HEK293T (cell line): ENCODE data around the gene PUS7L.

Source experiments
- ARNT ChIP-seq: fragments of 450-650 bp; IDR thresholded peaks from 2 replicates; pipeline ENCODE4 v1.6.1; 2017; ENCODE audit warnings: mild to moderate bottlenecking
- BHLHE40 ChIP-seq: fragments of 450-650 bp; IDR thresholded peaks from 2 replicates; pipeline ENCODE4 v1.6.1; 2016; ENCODE audit warnings: mild to moderate bottlenecking, moderate library complexity, borderline replicate concordance
- CTBP1 ChIP-seq: fragments of 450-650 bp; IDR thresholded peaks from 2 replicates; pipeline ENCODE4 v1.6.1; 2016; ENCODE audit warnings: borderline replicate concordance
- ELF4 ChIP-seq: fragments of 450-650 bp; IDR thresholded peaks from 2 replicates; pipeline ENCODE4 v1.6.1; 2017; ENCODE audit warnings: antibody characterized with exemption
- FOXK2 ChIP-seq: fragments of 450-650 bp; IDR thresholded peaks from 2 replicates; pipeline ENCODE4 v1.6.1; 2016; ENCODE audit warnings: mild to moderate bottlenecking
- FOXM1 ChIP-seq: fragments of 450-650 bp; IDR thresholded peaks from 2 replicates; pipeline ENCODE4 v1.6.1; 2017; ENCODE audit warnings: mild to moderate bottlenecking, borderline replicate concordance
- HDGF ChIP-seq: fragments of 450-650 bp; IDR thresholded peaks from 2 replicates; pipeline ENCODE4 v1.6.1; 2017; ENCODE audit warnings: antibody characterized with exemption, borderline replicate concordance
- L3MBTL2 ChIP-seq: fragments of 450-650 bp; conservative IDR thresholded peaks from 2 replicates; pipeline ENCODE4 v1.6.1; 2016; ENCODE audit warnings: mild to moderate bottlenecking
- NFRKB ChIP-seq: fragments of 450-650 bp; IDR thresholded peaks from 2 replicates; pipeline ENCODE4 v1.6.1; 2016; ENCODE audit warnings: mild to moderate bottlenecking, moderate library complexity
- SP1 ChIP-seq: fragments of 450-650 bp; IDR thresholded peaks from 2 replicates; pipeline ENCODE4 v1.6.1; 2017
- TARDBP ChIP-seq: fragments of 450-650 bp; IDR thresholded peaks from 2 replicates; pipeline ENCODE4 v1.6.1; 2016
- ZNF384 ChIP-seq: fragments of 450-650 bp; IDR thresholded peaks from 2 replicates; pipeline ENCODE4 v1.6.1; 2016

GRCh38 chr12:43728698-43729097 is 29.9 kb downstream of the PUS7L start:
- TF ChIP-seq ARNT: no peak
- no peak for TF ChIP-seq CTBP1
- no peak for TF ChIP-seq FOXK2
- TF ChIP-seq L3MBTL2: no peak
- no peak for TF ChIP-seq ZNF384
- no peak for TF ChIP-seq FOXM1
- TF ChIP-seq ELF4: no peak
- no peak for TF ChIP-seq HDGF
- no peak for TF ChIP-seq SP1
- TF ChIP-seq NFRKB: no peak
- TF ChIP-seq BHLHE40: no peak
- no peak for TF ChIP-seq TARDBP
